ENCODE results near the gene ASB6.

ASB6 gene

GRCh38 chr9:129624168-129624759 is 17.7 kb downstream of the ASB6 start:
- DNase-seq = peak; percentile 38 to 60 (median 42)

GRCh38 chr9:129623331-129623730 is 18.6 kb downstream of the ASB6 start:
- DNase-seq = no peak

DNA sequence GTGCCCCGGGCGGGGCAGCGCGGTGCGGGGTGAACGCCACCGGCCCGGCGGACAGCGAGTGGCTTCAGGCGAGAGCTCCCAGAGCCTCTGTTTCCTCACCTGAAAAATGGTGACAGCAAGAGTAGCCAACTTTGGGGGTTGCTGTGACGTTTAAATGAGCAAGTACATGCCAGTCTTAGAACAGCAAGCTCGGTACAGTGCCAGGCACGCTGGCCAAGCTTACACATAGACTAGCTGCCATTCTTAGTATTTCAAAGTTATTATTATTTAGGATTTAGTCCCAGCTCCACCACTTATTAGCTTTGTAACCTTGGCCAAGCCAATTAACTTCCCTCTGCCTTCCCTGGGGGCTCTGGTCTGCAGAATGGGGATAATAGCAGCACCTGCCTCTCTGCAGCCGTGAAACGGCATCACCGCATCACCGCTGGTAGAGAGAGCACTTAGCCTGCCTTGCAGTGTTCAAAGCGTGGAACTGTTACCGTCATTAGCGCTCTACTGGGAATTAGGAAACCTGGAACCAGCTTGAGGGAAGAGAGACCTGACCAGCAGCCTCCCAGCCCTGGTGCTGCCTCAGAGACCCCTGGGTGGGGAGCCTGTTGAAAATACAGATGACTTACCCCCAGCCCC is 21.2 kb downstream of the ASB6 start, which contains the start of gene C9orf50:
Gene C9orf50, minus strand, starts transcription at position 433 of the 627 bp plus-strand sequence. CDS start 527 bp downstream, outside the sequence.
- no peak for DNase-seq

GRCh38 chr9:129619787-129620668 is 21.9 kb downstream of the ASB6 start:
- no peak for DNase-seq

DNA sequence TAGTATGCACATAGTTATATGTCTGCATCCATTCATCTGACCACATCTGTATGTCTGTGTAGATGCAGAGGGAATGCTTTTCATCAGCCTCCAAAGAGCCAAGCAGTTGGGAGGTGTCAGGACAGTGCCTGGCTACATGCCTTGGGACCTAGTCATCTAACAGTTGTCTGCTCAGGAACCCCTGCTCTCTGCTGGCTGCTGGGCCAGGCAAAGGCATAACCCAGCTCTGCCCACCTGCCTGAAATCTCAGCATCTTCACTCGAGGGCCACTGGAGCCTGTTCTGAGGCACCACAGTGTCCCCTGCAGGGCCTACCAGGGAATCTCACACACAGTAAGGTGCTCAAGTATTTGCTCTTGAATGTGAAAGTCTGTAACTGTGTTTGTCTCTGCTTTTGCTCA is 24.8 kb downstream of the ASB6 start:
- no peak for DNase-seq

GRCh38 chr9:129615407-129616285 is 26.3 kb downstream of the ASB6 start:
- no peak for DNase-seq

DNA sequence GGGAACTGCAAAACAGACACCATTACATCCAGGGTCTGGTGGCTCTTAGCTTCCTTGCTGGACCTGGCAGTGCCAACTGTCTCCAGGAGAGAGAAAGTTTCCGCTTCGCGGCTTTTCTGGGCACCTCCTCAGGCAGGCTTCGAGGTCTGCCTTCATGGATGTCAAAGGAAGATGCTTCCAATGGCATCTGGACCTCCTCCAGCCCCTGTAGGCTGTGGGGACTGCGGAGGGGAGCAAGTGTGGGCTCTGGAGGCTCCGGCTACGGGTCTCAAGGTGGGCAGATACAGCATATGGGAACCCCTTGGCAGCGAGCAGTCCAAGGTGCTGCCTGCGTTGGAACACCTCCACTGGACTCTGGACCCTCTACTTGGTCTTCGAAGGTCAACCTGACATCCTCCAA is 27.0 kb downstream of the ASB6 start:
- DNase-seq = no peak

- no peak for DNase-seq
These were observed 28.3 kb downstream of the ASB6 start for GRCh38 chr9:129613520-129614175.

DNA sequence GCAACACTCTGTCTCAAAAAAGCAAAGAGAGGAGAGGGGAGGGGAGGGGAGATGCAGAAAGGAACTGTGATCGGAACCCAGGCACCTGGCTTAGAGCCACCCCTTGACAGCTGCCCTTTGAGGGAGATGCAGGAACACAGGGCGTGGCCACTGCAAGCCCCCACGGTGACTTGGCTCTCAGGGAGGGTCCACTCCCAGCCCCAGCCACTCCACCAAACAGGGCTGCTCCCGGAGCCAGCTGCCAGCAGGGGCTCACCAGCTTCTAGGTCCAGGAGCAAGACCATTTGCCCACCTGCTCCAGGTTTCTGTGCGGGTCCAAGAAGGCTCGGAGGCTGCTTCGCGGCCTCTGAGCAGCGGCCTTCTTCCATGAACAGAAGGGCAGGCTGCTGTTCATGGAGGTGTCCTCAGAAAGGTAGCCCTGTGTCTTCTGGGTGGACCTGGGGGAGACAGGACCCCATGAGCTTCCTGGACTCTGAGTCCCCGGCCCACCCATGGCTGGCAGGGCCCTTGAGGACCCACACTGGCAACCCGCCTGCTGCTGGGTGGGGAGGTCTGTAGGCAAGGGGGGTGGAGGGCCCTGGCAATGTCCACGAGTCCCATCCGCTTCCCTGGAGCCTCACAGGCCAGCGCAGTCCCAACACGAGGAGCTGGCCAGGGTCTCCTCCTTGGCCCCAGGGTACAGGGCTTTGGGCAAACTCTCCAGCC is 29.0 kb downstream of the ASB6 start:
- no peak for DNase-seq

- no peak for DNase-seq
These were observed 29.8 kb downstream of the ASB6 start for GRCh38 chr9:129612123-129612522.

DNA sequence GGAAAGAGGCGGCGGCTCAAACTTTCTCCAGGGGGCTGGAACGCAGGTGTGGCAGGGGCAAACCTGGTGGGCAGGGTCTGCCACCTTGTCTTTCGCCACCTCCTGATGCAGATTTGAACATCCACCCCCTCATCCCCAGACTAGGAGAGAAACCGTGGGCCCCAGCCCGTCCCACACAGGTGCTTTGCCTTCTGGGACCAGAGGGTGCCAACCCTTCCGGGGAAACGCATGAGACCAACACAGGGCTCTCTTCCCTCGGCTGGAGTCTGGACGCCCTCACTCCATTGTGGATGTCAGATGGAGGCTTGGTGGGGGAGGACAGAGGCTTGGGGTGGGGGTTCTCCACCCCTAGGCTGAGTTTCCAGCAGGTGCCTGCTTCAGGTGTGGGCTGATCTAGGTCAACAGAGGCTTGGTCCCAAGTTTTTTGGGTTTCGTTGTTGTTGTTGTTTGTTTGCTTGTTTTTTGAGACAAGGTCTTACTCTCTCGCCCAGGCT is 30.6 kb downstream of the ASB6 start:
- no peak for DNase-seq

DNA sequence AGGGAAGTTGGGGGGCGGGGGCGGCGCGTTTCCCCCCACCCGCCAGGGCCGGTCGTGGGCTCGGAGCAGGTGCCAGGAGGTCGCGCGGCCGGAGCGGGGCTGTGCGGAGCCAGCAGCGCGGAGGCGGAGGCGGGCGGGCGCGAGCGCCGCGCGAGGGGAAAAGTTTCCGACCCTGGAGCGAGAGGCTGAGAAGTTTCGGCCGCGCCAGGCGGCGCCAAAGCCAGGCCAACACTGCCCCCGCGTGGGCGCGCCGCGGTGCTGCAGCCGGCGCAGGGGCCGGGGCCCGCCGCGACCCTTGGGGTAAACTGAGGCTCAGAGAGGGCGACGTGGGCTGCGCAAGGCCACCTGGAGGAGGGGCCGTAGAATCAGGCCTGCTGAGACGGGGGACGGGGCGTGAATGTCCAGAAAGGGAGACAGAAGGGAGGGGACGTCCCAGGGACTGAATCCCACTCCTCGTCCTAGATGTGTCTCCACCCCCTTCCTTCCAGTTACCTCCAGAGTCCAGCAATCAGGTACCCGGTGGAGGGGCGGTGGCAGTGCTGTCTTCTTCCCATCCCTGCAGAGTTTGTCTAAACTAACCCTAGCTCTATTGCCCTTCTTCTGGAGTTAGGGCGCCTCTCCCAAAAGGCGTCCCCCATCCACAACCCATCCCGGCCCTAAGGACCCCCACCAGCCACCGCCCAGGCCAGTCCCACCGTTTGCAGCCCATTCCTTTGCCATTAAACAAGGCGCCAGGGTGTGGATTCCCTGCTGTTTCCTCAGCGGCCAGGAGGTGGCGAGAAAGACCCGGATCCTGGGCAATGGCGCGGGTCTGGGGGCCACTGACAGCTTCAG is 31.3 kb downstream of the ASB6 start:
- peak; percentile 49 to 64 (median 52) for DNase-seq

DNA sequence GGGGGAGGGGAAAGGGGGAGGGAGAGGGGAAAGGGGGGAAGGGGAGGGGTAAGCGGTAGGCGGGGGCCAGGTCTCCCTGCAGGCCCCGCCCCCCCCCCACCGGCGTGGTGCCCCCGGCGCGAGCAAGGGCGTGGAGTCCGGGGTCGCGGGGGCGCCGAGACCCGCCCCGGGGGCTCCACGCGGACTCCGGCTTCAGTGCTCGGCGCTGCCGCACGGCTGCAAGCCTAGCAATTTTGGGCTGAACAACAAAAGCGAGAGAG is 31.8 kb downstream of the ASB6 start:
- DNase-seq = no peak

- peak in 2 of 4 experiments; percentile 32 to 45 for DNase-seq
These were observed 32.3 kb downstream of the ASB6 start for GRCh38 chr9:129609486-129610212.

DNA sequence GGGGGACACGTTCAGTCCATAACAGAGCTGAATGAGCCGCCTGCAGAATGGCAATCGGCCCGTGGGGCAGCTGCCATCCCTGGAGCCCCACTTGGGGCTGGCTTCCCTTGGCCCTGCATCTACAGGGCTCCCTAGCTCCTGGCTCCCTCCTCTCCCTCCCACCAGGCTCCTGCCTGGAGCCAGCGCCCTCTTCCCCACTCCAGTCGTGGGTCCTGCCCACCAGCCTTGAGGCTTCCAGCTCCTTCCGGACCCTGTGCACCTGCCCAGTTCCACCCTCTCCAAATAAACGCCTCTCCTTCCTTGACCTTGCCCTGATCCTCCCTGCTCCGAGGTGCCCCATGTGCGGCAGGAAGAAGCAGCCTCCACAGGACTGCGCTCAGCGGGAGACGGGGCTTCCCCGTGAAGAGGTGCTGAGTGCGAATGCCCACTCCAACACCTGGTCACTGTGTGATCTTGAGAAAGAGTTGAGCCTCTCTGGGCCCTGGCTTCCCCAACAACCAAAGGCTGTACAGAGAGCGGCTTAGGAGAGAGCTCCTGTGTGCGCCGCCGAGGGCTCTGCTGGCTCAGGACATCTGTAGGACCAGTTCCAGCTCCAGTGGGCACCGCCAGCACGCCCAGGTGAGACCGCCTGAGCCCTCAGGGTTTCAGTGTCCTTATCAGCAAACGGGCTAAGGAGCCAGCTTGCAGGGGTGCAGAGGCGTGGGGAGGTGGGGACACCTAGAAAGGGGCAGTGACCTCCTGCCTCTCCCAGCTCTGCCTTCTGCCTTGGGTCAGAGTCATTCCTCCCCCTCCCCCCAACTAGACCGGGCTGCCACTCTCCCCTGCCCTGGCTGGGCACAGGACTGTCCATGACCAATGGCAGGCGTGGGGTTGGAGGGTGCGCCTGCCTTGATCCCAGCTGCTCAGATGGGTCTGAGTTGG is 33.1 kb downstream of the ASB6 start:
- DNase-seq = no peak

DNA sequence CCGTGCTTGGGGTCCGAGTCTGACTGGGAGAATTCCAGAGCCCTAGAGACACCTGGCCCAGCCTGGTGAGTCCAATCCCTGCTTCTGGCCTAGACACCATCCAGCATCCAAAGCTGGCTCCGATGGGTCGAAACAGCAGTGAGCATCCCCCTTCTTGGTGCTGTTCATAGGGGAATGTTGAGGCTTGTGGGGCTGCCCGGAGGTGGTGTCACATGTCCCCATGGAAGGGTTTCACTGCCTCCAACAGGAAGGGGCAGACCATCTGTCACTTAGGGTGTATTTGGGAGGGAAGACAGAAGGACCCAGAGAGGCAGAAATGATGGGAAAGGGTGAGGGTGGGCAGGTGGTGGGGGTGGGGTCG is 34.9 kb downstream of the ASB6 start:
- DNase-seq = no peak

DNA sequence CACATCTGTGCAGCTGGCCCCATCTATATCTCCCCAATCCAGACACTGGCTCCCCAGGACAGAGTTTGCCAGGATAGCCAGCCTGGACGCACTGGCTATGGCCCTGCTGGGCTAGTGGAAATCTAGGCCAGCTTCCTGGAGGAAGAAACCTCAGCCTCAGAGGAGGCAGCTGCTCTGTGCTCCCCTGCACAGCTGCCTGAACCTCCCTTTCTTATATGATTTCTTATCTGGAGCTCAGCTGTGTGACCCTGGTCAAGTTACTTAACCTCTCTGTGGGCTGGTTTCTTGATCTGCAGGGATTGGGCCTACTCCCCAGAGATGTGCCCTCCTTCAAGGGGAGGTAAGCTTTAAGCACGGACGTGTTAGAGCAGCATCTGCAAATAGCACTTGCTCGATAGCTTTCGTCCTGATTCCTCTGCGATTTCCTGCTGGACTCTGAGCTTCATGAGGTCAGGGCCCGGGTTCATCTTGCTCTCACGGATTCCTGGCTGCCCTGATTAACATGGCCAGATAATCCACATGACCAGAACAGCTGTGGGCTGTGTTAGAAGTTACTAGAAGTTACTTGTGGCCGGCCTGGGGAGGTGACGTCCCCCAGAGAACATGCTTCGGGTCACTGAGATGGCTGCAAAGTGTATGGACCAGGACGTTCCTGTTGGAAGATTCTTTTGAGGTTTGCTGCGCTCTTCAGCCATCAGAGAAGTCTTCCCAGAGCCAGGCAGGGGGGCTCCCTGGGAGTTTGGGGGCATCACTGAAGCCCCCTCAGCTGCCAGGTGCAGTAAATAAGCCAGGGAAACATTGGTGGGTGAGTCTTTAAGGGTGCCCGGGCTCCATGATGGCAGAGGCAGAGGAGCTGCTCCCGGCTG is 35.6 kb downstream of the ASB6 start:
- no peak for DNase-seq

- DNase-seq = no peak
These were observed 37.2 kb downstream of the ASB6 start for GRCh38 chr9:129604766-129605163.

Data from activated CD4-positive, CD25-positive, alpha-beta regulatory T cell (primary cell).